ENCODE measurements around the gene CHTOP.
A peak's percentile ranks its signal among the peaks of the same experiment; 100 is the strongest.
"Not testable (repeated sequence)": the region's sequence is repeated elsewhere in the genome, so short reads cannot be mapped to it uniquely, and the experiment has no call there.

CHTOP gene

DNA sequence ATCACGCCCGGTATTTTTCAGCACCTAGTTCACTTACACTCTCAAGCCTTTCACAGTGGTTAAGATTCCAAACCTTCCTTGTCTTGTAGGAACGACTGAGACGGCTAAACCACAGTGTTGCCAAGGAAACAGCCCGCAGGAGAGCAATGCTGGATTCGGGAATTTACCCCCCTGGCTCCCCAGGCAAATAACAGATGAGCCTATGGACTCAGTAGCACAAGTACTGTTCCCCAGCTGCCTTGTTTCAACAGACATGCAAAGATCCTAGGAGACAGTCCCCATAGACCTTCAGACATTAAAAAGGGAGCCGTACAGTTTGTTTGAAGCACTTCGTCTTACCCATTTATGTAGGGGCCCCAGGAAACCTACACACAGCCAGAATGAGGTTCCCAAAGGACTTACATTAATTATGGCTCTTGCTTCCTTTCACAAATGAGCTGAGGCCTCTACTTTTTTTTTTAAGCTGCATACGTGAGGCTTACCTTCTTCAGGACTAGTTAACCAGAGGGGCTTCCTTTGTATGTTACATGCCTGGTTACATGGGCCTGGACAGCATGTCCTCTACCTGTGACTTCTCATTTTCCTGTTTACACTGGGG lies 27.3 kb downstream of the CHTOP start:
- no peaks in the 10 kb centered on the region for H3K9me3 ChIP-seq (ENCODE audit: control insufficient read depth, insufficient read depth, low read depth, low read length)
- H3K4me3 ChIP-seq (ENCODE audit: low read depth, low read length): no peak overlapping the region
- H3K27me3 ChIP-seq (ENCODE audit: control insufficient read depth, insufficient read depth, low read length): no peaks in the 10 kb centered on the region
- peaks cover 5% of the 10 kb centered on the region; the same call in 1 of the 2 replicates for H3K4me1 ChIP-seq (ENCODE audit: control insufficient read depth, insufficient read depth, low read length)
- H3K36me3 ChIP-seq (ENCODE audit: control insufficient read depth, insufficient read depth, low read length): peaks cover 63% of the 10 kb centered on the region
- no peak overlapping the region for H3K27ac ChIP-seq (ENCODE audit: low read depth, low read length)
- no peak overlapping the region for H3K9ac ChIP-seq (ENCODE audit: low read length)

GRCh38 chr1:153662269-153662668 lies 28.4 kb downstream of the CHTOP start:
- Histone ChIP-seq H3K27me3 (ENCODE audit: control insufficient read depth, insufficient read depth, low read length) (no peaks in the 10 kb centered on the region), H3K9ac (ENCODE audit: low read length) (no peak overlapping the region), H3K9me3 (ENCODE audit: control insufficient read depth, insufficient read depth, low read depth, low read length) (no peaks in the 10 kb centered on the region), H3K4me1 (ENCODE audit: control insufficient read depth, insufficient read depth, low read length) (peaks cover 5% of the 10 kb centered on the region; the same call in 1 of the 2 replicates), H3K27ac (ENCODE audit: low read depth, low read length) (no peak overlapping the region), H3K4me3 (ENCODE audit: low read depth, low read length) (no peak overlapping the region), H3K36me3 (ENCODE audit: control insufficient read depth, insufficient read depth, low read length) (peaks cover 73% of the 10 kb centered on the region)

DNA sequence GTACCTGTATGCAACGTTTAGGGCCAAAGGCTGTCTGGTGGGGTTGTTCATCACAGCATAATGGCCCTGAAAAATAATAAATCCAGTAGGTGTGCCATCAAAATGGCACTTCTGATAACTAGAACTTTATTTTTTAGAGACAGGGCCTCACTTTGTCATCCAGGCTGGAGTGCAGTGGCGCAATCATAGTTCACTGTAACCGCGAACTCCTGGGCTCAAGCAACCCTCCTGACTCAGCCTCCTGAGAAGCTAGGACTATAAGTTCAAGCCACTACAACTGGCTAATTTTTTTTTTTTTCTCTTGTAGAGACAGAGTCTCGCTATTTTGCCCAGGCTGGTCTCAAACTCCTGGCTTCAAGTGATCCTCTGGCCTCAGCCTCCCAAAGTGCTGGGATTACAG lies 29.3 kb downstream of the CHTOP start:
- no peak overlapping the region for H3K4me3 ChIP-seq (ENCODE audit: low read depth, low read length)
- no peaks in the 10 kb centered on the region for H3K9me3 ChIP-seq (ENCODE audit: control insufficient read depth, insufficient read depth, low read depth, low read length)
- no peak overlapping the region for H3K9ac ChIP-seq (ENCODE audit: low read length)
- no peaks in the 10 kb centered on the region for H3K27me3 ChIP-seq (ENCODE audit: control insufficient read depth, insufficient read depth, low read length)
- H3K27ac ChIP-seq (ENCODE audit: low read depth, low read length): no peak overlapping the region
- peaks cover 5% of the 10 kb centered on the region; the same call in 1 of the 2 replicates for H3K4me1 ChIP-seq (ENCODE audit: control insufficient read depth, insufficient read depth, low read length)
- H3K36me3 ChIP-seq (ENCODE audit: control insufficient read depth, insufficient read depth, low read length): peaks cover 83% of the 10 kb centered on the region

GRCh38 chr1:153667439-153667838 lies 33.6 kb downstream of the CHTOP start:
- no peaks in the 10 kb centered on the region for H3K4me1 ChIP-seq (ENCODE audit: control insufficient read depth, insufficient read depth, low read length)
- no peak overlapping the region for H3K27ac ChIP-seq (ENCODE audit: low read depth, low read length)
- no peaks in the 10 kb centered on the region for H3K9me3 ChIP-seq (ENCODE audit: control insufficient read depth, insufficient read depth, low read depth, low read length)
- no peaks in the 10 kb centered on the region for H3K27me3 ChIP-seq (ENCODE audit: control insufficient read depth, insufficient read depth, low read length)
- H3K4me3 ChIP-seq (ENCODE audit: low read depth, low read length): no peak overlapping the region
- H3K9ac ChIP-seq (ENCODE audit: low read length): no peak overlapping the region
- H3K36me3 ChIP-seq (ENCODE audit: control insufficient read depth, insufficient read depth, low read length): peaks cover 78% of the 10 kb centered on the region

DNA sequence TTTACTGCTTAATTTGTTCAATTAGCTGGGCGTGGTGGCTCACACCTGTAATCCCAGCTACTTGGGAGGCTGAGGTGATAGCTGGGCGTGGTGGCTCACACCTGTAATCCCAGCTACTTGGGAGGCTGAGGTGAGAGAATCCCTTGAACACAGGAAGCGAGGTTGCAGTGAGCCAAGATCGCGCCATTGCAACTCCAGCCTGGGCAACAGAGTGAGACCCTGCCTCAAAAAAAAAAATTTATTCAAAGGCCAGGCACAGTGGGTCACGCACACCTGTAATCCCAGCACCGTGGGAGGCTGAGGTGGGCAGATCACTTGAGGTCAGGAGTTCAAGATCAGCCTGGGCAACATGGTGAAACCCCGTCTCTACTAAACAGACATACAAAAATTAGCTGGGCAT lies 34.8 kb downstream of the CHTOP start:
- H3K4me3 ChIP-seq (ENCODE audit: low read depth, low read length): not testable (repeated sequence)

GRCh38 chr1:153669606-153670005 lies 35.7 kb downstream of the CHTOP start:
- peak overlapping the region; percentile 96 for H3K9ac ChIP-seq (ENCODE audit: low read length)
- H3K27ac ChIP-seq (ENCODE audit: low read depth, low read length): no peak overlapping the region
- H3K4me3 ChIP-seq (ENCODE audit: low read depth, low read length): peak overlapping the region; percentile 84
- H3K27me3 ChIP-seq (ENCODE audit: control insufficient read depth, insufficient read depth, low read length): no peaks in the 10 kb centered on the region
- H3K9me3 ChIP-seq (ENCODE audit: control insufficient read depth, insufficient read depth, low read depth, low read length): no peaks in the 10 kb centered on the region
- H3K4me1 ChIP-seq (ENCODE audit: control insufficient read depth, insufficient read depth, low read length): no peaks in the 10 kb centered on the region
- peaks cover 57% of the 10 kb centered on the region for H3K36me3 ChIP-seq (ENCODE audit: control insufficient read depth, insufficient read depth, low read length)

More for the DNA sequence above, 34.8 kb downstream of the CHTOP start:
- H3K27ac ChIP-seq (ENCODE audit: low read depth, low read length); H3K9me3 ChIP-seq (ENCODE audit: control insufficient read depth, insufficient read depth, low read depth, low read length); H3K9ac ChIP-seq (ENCODE audit: low read length); H3K4me1 ChIP-seq (ENCODE audit: control insufficient read depth, insufficient read depth, low read length); H3K27me3 ChIP-seq (ENCODE audit: control insufficient read depth, insufficient read depth, low read length): not testable (repeated sequence)
- H3K36me3 ChIP-seq (ENCODE audit: control insufficient read depth, insufficient read depth, low read length): peaks cover 66% of the 10 kb centered on the region

DNA sequence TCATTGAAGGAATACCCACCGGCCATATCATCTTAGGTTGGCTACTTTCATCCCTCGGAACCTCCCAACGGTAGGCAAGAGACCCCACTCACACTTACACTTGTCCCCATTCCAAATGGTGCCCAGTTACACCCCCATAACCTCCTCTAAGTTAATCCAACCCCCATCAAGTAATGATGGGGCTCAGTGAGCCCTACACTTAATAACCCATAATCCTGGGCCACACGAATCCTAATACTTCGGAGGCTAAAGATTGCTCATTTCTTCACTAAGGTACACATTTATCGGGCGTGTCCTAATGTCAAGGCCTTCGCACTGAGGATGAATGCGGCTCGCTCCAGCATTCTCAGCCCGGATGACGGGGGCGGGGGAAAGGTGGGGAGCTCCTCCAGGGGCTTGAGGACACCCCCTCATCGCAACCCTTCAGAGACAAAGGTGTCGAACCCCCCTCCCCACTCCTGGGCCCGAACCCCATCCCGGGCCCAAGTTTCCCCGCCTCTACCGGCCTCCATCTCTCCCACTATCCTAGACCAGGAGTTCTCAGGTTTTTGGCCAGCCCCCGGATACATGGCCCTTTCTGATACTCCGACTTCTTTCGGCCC lies 36.5 kb downstream of the CHTOP start:
- H3K9me3 ChIP-seq (ENCODE audit: control insufficient read depth, insufficient read depth, low read depth, low read length): no peaks in the 10 kb centered on the region
- H3K4me1 ChIP-seq (ENCODE audit: control insufficient read depth, insufficient read depth, low read length): no peaks in the 10 kb centered on the region
- H3K36me3 ChIP-seq (ENCODE audit: control insufficient read depth, insufficient read depth, low read length): peaks cover 49% of the 10 kb centered on the region
- no peaks in the 10 kb centered on the region for H3K27me3 ChIP-seq (ENCODE audit: control insufficient read depth, insufficient read depth, low read length)
- peak overlapping the region; percentile 78 for H3K27ac ChIP-seq (ENCODE audit: low read depth, low read length)
- H3K4me3 ChIP-seq (ENCODE audit: low read depth, low read length): peak overlapping the region; percentile 84
- H3K9ac ChIP-seq (ENCODE audit: low read length): peak overlapping the region; percentile 96

GRCh38 chr1:153670859-153671627 lies 37.2 kb downstream of the CHTOP start, which contains the start of gene ILF2:
Gene ILF2, minus strand, starts transcription at chr1:153670993. Its CDS starts 71 bp downstream, at chr1:153670922.
- peaks cover 42% of the 10 kb centered on the region for H3K36me3 ChIP-seq (ENCODE audit: control insufficient read depth, insufficient read depth, low read length)
- H3K4me3 ChIP-seq (ENCODE audit: low read depth, low read length): peak within 1 kb of the TSS; percentile 84
- peak within 1 kb of the TSS; percentile 78 for H3K27ac ChIP-seq (ENCODE audit: low read depth, low read length)
- H3K27me3 ChIP-seq (ENCODE audit: control insufficient read depth, insufficient read depth, low read length): no peaks in the 10 kb centered on the region
- H3K9ac ChIP-seq (ENCODE audit: low read length): peak within 1 kb of the TSS; percentile 96
- H3K4me1 ChIP-seq (ENCODE audit: control insufficient read depth, insufficient read depth, low read length): no peaks in the 10 kb centered on the region
- H3K9me3 ChIP-seq (ENCODE audit: control insufficient read depth, insufficient read depth, low read depth, low read length): no peaks in the 10 kb centered on the region

DNA sequence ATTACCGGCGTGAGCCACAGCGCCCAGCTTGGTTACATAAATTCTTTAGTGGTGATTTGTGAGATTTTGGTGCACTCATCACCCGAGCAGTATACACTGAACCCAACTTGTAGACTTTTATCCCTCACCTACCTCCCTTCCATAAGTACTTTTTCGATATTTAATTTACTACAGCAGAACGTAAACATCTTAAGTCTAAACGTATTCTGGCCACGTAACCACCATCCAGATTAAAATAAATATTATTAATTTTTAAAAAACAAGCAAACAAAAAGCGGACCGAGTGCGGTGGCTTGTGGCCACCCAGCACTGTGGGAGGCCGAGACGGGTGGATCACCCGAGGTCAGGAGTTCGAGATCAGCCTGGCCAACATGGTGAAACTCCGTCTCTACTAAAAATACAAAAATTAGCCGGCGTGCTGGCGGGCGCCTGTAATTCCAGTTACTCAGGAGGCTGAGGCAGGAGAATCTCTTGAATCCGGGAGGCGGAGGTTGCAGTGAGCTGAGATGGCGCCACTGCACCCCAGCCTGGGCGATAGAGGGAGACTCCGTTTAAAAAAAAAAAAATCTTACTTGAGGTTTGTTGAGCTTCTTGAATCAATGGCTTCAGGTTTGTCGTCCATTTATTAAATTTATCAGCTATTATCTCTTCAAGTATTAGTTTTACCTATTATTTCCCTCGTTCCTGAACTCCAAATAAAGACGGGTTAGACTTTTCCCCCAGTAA lies 37.9 kb downstream of the CHTOP start:
- not testable (repeated sequence) for H3K9me3 ChIP-seq (ENCODE audit: control insufficient read depth, insufficient read depth, low read depth, low read length); H3K4me1 ChIP-seq (ENCODE audit: control insufficient read depth, insufficient read depth, low read length); H3K27me3 ChIP-seq (ENCODE audit: control insufficient read depth, insufficient read depth, low read length)
- peak overlapping the region; percentile 66 for H3K9ac ChIP-seq (ENCODE audit: low read length)
- H3K36me3 ChIP-seq (ENCODE audit: control insufficient read depth, insufficient read depth, low read length): peaks cover 35% of the 10 kb centered on the region
- H3K4me3 ChIP-seq (ENCODE audit: low read depth, low read length): peak overlapping the region; percentile 77
- H3K27ac ChIP-seq (ENCODE audit: low read depth, low read length): 0 out of 2 replicates have a peak overlapping the region, but pooled peaks have one; percentile 39

GRCh38 chr1:153673511-153673910 lies 39.6 kb downstream of the CHTOP start:
- H3K4me1 ChIP-seq (ENCODE audit: control insufficient read depth, insufficient read depth, low read length): peaks cover 5% of the 10 kb centered on the region; the same call in 1 of the 2 replicates
- no peak overlapping the region for H3K9ac ChIP-seq (ENCODE audit: low read length)
- peaks cover 18% of the 10 kb centered on the region for H3K36me3 ChIP-seq (ENCODE audit: control insufficient read depth, insufficient read depth, low read length)
- no peaks in the 10 kb centered on the region for H3K9me3 ChIP-seq (ENCODE audit: control insufficient read depth, insufficient read depth, low read depth, low read length)
- H3K27me3 ChIP-seq (ENCODE audit: control insufficient read depth, insufficient read depth, low read length): peaks cover 8% of the 10 kb centered on the region
- no peak overlapping the region for H3K27ac ChIP-seq (ENCODE audit: low read depth, low read length)
- H3K4me3 ChIP-seq (ENCODE audit: low read depth, low read length): no peak overlapping the region

Data from HUES6 (cell line).